DND-41 (cell line): ENCODE data around the gene L1TD1.
"Not testable (repeated sequence)": the region's sequence is repeated elsewhere in the genome, so short reads cannot be mapped to it uniquely, and the experiment has no call there.

Experiments
- ATAC-seq: fragments of 200-7000 bp; cut with Tn5 transposase; 3 replicates; pipeline ENCODE4 v1.9.1; 2021; ENCODE audit warnings: low read depth; ENCODE audit not compliant: insufficient read depth
- DNase-seq: peaks from one replicate; pipeline ENCODE4 v3.0.0-alpha.2; 2020
- H2AFZ ChIP-seq: 2 replicates; pipeline ENCODE4 v1.6.0; 2012; ENCODE audit warnings: low read depth, low read length
- H3K27ac ChIP-seq: 2 replicates; pipeline ENCODE4 v1.5.1; 2012; ENCODE audit warnings: low read length, inconsistent platforms
- H3K27me3 ChIP-seq: fragments of 200-600 bp; sonication (generic); 2 replicates; pipeline ENCODE4 v1.6.0; 2012; ENCODE audit warnings: low read length, mild to moderate bottlenecking, inconsistent platforms; ENCODE audit not compliant: insufficient read depth, poor library complexity
- H3K36me3 ChIP-seq: 2 replicates; pipeline ENCODE4 v1.5.1; 2012; ENCODE audit warnings: low read length, inconsistent platforms; ENCODE audit not compliant: insufficient read depth
- H3K4me1 ChIP-seq: 2 replicates; pipeline ENCODE4 v1.5.1; 2012; ENCODE audit warnings: mild to moderate bottlenecking, low read length; ENCODE audit not compliant: insufficient read depth
- H3K4me2 ChIP-seq: 2 replicates; pipeline ENCODE4 v1.6.0; 2012; ENCODE audit warnings: mild to moderate bottlenecking, moderate library complexity, low read length, inconsistent platforms; ENCODE audit not compliant: insufficient read depth
- H3K4me3 ChIP-seq, 2 experiments: fragments of 200-600 bp in 1 of 2; shearing (Covaris generic) in 1 of 2; 2 replicates each; pipeline ENCODE4 v1.5.1; 2012 to 2016; ENCODE audit warnings: inconsistent platforms in 2 of 2, low read length in 2 of 2, mild to moderate bottlenecking in 2 of 2, low read depth in 1 of 2, moderate library complexity in 1 of 2
- H3K79me2 ChIP-seq: 2 replicates; pipeline ENCODE4 v1.6.0; 2012; ENCODE audit warnings: low read length, inconsistent platforms; ENCODE audit not compliant: insufficient read depth
- H3K9ac ChIP-seq: 2 replicates; pipeline ENCODE4 v1.6.0; 2012; ENCODE audit warnings: low read depth, mild to moderate bottlenecking, inconsistent platforms, low read length, moderate library complexity
- H3K9me3 ChIP-seq: 2 replicates; pipeline ENCODE4 v1.5.1; 2012; ENCODE audit warnings: low read length, moderate library complexity, mild to moderate bottlenecking, inconsistent platforms; ENCODE audit not compliant: insufficient read depth, severe bottlenecking
- H4K20me1 ChIP-seq: 2 replicates; pipeline ENCODE4 v1.6.0; 2012; ENCODE audit warnings: low read length; ENCODE audit not compliant: insufficient read depth
- EZH2 ChIP-seq: IDR thresholded peaks from 3 replicates; pipeline ENCODE4 v1.6.1; 2012; ENCODE audit warnings: borderline replicate concordance, low read depth, mild to moderate bottlenecking, moderate library complexity, low read length, inconsistent platforms; ENCODE audit not compliant: severe bottlenecking
- TF ChIP-seq, protein P1 (sequence below): IDR thresholded peaks from 2 replicates; pipeline ENCODE4 v1.5.1; 2012; ENCODE audit warnings: borderline replicate concordance, low read length, moderate library complexity, mild to moderate bottlenecking; ENCODE audit not compliant: poor library complexity, severe bottlenecking; ENCODE audit errors: extremely low read depth

The L1TD1 gene

DNA sequence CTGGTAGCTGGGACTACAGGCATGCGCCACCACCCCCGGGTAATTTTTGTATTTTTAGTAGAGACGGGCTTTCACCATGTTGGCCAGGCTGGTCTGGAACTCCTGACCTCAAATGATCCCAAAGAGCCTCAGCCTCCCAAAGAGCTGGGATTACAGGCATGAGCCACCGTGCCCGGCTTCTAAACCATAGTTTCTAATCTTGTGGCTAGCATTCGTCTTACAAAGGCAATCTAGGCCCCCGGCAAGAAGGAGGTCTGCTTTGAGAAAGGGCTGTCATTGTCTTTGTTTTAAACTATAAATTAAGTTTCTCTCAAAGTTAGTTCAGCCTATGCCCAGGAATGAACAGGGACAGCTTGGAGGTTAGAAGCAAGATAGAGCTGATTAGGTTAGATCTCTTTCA is 10.3 kb upstream of the L1TD1 start:
- no peak overlapping the region for H3K4me2 ChIP-seq
- no peak for TF ChIP-seq EZH2
- TF ChIP-seq, protein P1, sequence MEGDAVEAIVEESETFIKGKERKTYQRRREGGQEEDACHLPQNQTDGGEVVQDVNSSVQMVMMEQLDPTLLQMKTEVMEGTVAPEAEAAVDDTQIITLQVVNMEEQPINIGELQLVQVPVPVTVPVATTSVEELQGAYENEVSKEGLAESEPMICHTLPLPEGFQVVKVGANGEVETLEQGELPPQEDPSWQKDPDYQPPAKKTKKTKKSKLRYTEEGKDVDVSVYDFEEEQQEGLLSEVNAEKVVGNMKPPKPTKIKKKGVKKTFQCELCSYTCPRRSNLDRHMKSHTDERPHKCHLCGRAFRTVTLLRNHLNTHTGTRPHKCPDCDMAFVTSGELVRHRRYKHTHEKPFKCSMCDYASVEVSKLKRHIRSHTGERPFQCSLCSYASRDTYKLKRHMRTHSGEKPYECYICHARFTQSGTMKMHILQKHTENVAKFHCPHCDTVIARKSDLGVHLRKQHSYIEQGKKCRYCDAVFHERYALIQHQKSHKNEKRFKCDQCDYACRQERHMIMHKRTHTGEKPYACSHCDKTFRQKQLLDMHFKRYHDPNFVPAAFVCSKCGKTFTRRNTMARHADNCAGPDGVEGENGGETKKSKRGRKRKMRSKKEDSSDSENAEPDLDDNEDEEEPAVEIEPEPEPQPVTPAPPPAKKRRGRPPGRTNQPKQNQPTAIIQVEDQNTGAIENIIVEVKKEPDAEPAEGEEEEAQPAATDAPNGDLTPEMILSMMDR, result no peak
- H3K27me3 ChIP-seq, result peaks cover 5% of the 10 kb centered on the region
- DNase-seq (no peak), ATAC-seq (no peak)
- H3K4me1 ChIP-seq, result no peaks in the 10 kb centered on the region
- no peak overlapping the region for H2AFZ ChIP-seq
- no peaks in the 10 kb centered on the region for H4K20me1 ChIP-seq
- no peaks in the 10 kb centered on the region for H3K36me3 ChIP-seq
- H3K9me3 ChIP-seq, result no peaks in the 10 kb centered on the region
- H3K27ac ChIP-seq, result no peak overlapping the region
- no peak overlapping the region for H3K9ac ChIP-seq
- no peak overlapping the region for H3K4me3 ChIP-seq
- no peaks in the 10 kb centered on the region for H3K79me2 ChIP-seq

DNA sequence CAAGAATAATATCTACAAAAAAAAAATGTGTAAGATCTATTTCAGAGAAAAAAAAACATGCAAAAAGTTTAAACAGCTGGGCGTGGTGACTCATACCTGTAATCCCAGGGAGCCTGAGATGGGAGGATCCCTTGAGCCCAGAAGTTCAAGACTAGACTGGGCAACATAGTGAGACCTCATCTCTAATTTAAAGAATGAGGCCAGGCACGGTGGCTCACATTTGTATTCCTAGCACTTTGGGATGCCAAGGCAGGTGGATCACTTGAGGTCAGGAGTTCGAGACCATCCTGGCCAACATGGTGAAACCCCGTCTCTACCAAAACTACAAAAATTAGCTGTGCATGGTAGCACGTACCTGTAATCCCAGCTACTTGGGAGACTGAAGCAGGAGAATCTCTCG is 9.4 kb upstream of the L1TD1 start:
- H3K4me3 ChIP-seq, DNase-seq, H3K4me1 ChIP-seq, ATAC-seq, H3K36me3 ChIP-seq, H3K27me3 ChIP-seq, H3K9me3 ChIP-seq, H4K20me1 ChIP-seq, H3K79me2 ChIP-seq, H3K27ac ChIP-seq, H3K9ac ChIP-seq, H3K4me2 ChIP-seq, H2AFZ ChIP-seq: not testable (repeated sequence)

DNA sequence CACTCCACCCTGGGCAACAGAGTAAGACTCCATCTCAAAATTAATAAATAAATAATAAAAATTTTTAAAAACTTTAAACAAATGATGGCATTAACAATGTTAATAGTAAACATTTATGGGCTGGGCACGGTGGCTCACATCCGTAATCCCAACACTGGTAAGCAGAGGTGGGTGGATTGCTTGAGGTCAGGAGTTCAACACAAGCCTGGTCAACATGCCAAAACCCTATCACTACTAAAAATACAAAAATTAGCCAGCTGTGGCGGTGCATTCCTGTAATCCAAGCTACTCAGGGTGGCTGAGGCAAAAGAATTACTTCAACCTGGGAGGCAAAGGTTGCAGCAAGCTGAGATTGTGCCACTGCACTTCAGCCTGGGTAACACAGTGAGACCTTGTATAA is 9.0 kb upstream of the L1TD1 start:
- TF ChIP-seq EZH2, result no peak
- TF ChIP-seq, protein P1, result no peak
- Histone ChIP-seq H2AFZ (no peak overlapping the region), H3K36me3 (no peaks in the 10 kb centered on the region), H3K4me2 (no peak overlapping the region), H3K9me3 (no peaks in the 10 kb centered on the region), H3K79me2 (no peaks in the 10 kb centered on the region), H3K27ac (no peak overlapping the region), H4K20me1 (no peaks in the 10 kb centered on the region), H3K4me1 (no peaks in the 10 kb centered on the region), H3K4me3 (no peak overlapping the region), H3K9ac (no peak overlapping the region), H3K27me3 (peaks cover 5% of the 10 kb centered on the region)
- ATAC-seq (no peak), DNase-seq (no peak)

DNA sequence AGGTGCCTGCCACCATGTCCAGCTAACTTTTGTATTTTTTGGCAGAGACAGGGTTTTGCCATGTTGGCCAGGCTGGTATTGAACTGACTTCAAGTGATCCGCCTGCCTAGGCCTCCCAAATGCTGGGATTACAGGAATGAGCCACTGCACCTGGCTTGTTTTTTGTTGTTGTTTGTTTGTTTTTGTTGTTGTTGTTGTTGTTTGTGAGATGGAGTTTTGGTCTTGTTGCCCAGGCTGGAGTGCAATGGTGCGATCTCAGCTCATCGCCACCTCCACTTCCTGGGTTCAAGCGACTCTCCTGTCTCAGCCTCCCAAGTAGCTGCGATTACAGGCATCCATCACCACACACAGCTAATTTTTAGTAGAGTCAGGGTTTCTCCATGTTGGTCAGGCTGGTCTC is 7.1 kb upstream of the L1TD1 start:
- no peaks in the 10 kb centered on the region for H3K9me3 ChIP-seq
- TF ChIP-seq, protein P1, result no peak
- TF ChIP-seq EZH2, result no peak
- H3K4me3 ChIP-seq, result no peak overlapping the region
- no peaks in the 10 kb centered on the region for H3K79me2 ChIP-seq
- H4K20me1 ChIP-seq, result no peaks in the 10 kb centered on the region
- H3K4me1 ChIP-seq, result no peaks in the 10 kb centered on the region
- no peak overlapping the region for H2AFZ ChIP-seq
- no peak overlapping the region for H3K4me2 ChIP-seq
- H3K27me3 ChIP-seq, result no peaks in the 10 kb centered on the region
- no peaks in the 10 kb centered on the region for H3K36me3 ChIP-seq
- DNase-seq (no peak), ATAC-seq (no peak)
- no peak overlapping the region for H3K27ac ChIP-seq
- H3K9ac ChIP-seq, result no peak overlapping the region
